ENCODE results near the gene CNKSR3. TPM values are rescaled to one million over a fixed set of nuclear protein-coding genes. Genes with fewer than 3 reads are reported as not detected.

The CNKSR3 gene
- total RNA-seq, 1 experiment from 2014 or later, result 10.3 TPM

GRCh38 chr6:154487367-154488247 is 22.9 kb downstream of the CNKSR3 start:
- Histone ChIP-seq H3K4me1 (ENCODE audit: insufficient read depth, low read length, poor library complexity, severe bottlenecking) (peaks cover 22% of the 10 kb centered on the region), H3K9me3 (ENCODE audit: low read depth, low read length, poor library complexity, severe bottlenecking) (no peaks in the 10 kb centered on the region), H3K4me3 (ENCODE audit: low read depth, low read length, poor library complexity, severe bottlenecking) (no peak overlapping the region), H3K36me3 (ENCODE audit: insufficient read depth, low read length, poor library complexity, severe bottlenecking) (no peaks in the 10 kb centered on the region), H3K27me3 (replicated peaks; ENCODE audit: insufficient read depth, low read depth, low read length, poor library complexity) (no peaks in the 10 kb centered on the region), H3K27ac (ENCODE audit: low read depth, low read length, poor library complexity, severe bottlenecking) (no peak overlapping the region)
- TF ChIP-seq EZH2 (IDR thresholded peaks at IDR 0.05; ENCODE audit: borderline replicate concordance, low read depth, low read length, poor library complexity, severe bottlenecking) (no peak), CTCF (conservative IDR thresholded peaks at IDR 0.05; ENCODE audit: low read depth, low read length) (no peak)
- DNase-seq (ENCODE audit: low spot score), result no peak
- BruUV-seq (replicated peaks), result no TSS peak
- intact Hi-C loops (cut with micrococcal nuclease; ENCODE audit: unreplicated experiment), result no loop called here
- CTCF ChIA-PET, result no interaction called here
- POLR2A ChIA-PET (ENCODE audit: low non-redundant PET), result no interaction called here

DNA sequence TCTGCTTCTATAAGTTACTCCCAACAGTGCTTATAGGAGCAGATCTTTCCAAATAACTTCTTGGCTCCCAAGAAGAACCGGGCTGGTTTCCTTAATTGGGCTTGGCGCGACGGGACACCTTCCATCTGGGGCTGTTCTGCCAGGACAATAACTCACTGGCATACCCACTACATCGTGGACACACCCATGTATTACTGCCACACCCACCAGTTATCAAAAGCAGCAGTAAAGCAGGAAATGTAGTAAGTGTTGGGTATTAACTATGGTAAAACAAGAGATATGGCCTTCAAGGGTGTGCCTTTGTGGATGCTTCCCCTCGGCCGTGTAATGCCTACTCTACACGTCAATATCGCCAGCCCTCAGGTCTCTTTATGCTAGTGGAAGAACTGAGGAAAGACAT is 24.7 kb downstream of the CNKSR3 start:
- Histone ChIP-seq H3K36me3 (ENCODE audit: insufficient read depth, low read length, poor library complexity, severe bottlenecking) (no peaks in the 10 kb centered on the region), H3K27me3 (replicated peaks; ENCODE audit: insufficient read depth, low read depth, low read length, poor library complexity) (no peaks in the 10 kb centered on the region), H3K9me3 (ENCODE audit: low read depth, low read length, poor library complexity, severe bottlenecking) (no peaks in the 10 kb centered on the region), H3K4me1 (ENCODE audit: insufficient read depth, low read length, poor library complexity, severe bottlenecking) (peaks cover 16% of the 10 kb centered on the region), H3K27ac (ENCODE audit: low read depth, low read length, poor library complexity, severe bottlenecking) (no peak overlapping the region), H3K4me3 (ENCODE audit: low read depth, low read length, poor library complexity, severe bottlenecking) (no peak overlapping the region)
- POLR2A ChIA-PET (ENCODE audit: low non-redundant PET), result no interaction called here
- BruUV-seq (replicated peaks), result no TSS peak
- no peak for DNase-seq (ENCODE audit: low spot score)
- CTCF ChIA-PET, result no interaction called here
- TF ChIP-seq EZH2 (IDR thresholded peaks at IDR 0.05; ENCODE audit: borderline replicate concordance, low read depth, low read length, poor library complexity, severe bottlenecking) (no peak), CTCF (conservative IDR thresholded peaks at IDR 0.05; ENCODE audit: low read depth, low read length) (no peak)
- intact Hi-C loops (cut with micrococcal nuclease; ENCODE audit: unreplicated experiment), result no loop called here

- Histone ChIP-seq H3K27ac (ENCODE audit: low read depth, low read length, poor library complexity, severe bottlenecking) (no peak overlapping the region), H3K4me3 (ENCODE audit: low read depth, low read length, poor library complexity, severe bottlenecking) (no peak overlapping the region), H3K27me3 (replicated peaks; ENCODE audit: insufficient read depth, low read depth, low read length, poor library complexity) (no peaks in the 10 kb centered on the region), H3K36me3 (ENCODE audit: insufficient read depth, low read length, poor library complexity, severe bottlenecking) (no peaks in the 10 kb centered on the region), H3K9me3 (ENCODE audit: low read depth, low read length, poor library complexity, severe bottlenecking) (no peaks in the 10 kb centered on the region), H3K4me1 (ENCODE audit: insufficient read depth, low read length, poor library complexity, severe bottlenecking) (peaks cover 16% of the 10 kb centered on the region)
- TF ChIP-seq EZH2 (IDR thresholded peaks at IDR 0.05; ENCODE audit: borderline replicate concordance, low read depth, low read length, poor library complexity, severe bottlenecking) (no peak), CTCF (conservative IDR thresholded peaks at IDR 0.05; ENCODE audit: low read depth, low read length) (no peak)
- POLR2A ChIA-PET (ENCODE audit: low non-redundant PET), result no interaction called here
- no peak for DNase-seq (ENCODE audit: low spot score)
- CTCF ChIA-PET, result no interaction called here
- BruUV-seq (replicated peaks), result no TSS peak
- intact Hi-C loops (cut with micrococcal nuclease; ENCODE audit: unreplicated experiment), result no loop called here
These were observed 25.5 kb downstream of the CNKSR3 start for GRCh38 chr6:154484942-154485341.
